SU-DHL-6 (cell line): ENCODE measurements around the gene CLIP4.

Source experiments
- H2AFZ ChIP-seq: fragments of 200-600 bp; sonication (generic); 2 replicates; pipeline ENCODE4 v1.6.1; 2014; ENCODE audit warnings: low read depth, mild to moderate bottlenecking, moderate library complexity, mixed read lengths, antibody characterized with exemption, low read length; ENCODE audit not compliant: severe bottlenecking
- H3F3A ChIP-seq: fragments of 200-600 bp; shearing (Covaris generic); 2 replicates; pipeline ENCODE4 v1.6.0; 2016; ENCODE audit warnings: antibody characterized with exemption, mild to moderate bottlenecking; ENCODE audit not compliant: insufficient read depth
- H3K27ac ChIP-seq: fragments of 200-600 bp; sonication (generic); 2 replicates; pipeline ENCODE4 v1.5.1; 2016; ENCODE audit warnings: low read depth, mild to moderate bottlenecking, low read length, moderate library complexity, mixed read lengths
- H3K27me3 ChIP-seq: fragments of 200-600 bp; sonication (generic), shearing (Covaris generic); 2 replicates; pipeline ENCODE4 v1.6.0; 2014; ENCODE audit warnings: mild to moderate bottlenecking, low read length
- H3K36me3 ChIP-seq: fragments of 200-600 bp; sonication (generic); 2 replicates; pipeline ENCODE4 v1.6.1; 2014; ENCODE audit warnings: mild to moderate bottlenecking, low read length, mixed read lengths
- H3K4me2 ChIP-seq: fragments of 300-600, 200-600 bp; shearing (Covaris generic), sonication (generic); 2 replicates; pipeline ENCODE4 v1.6.0; 2014; ENCODE audit warnings: low read length, low read depth, mild to moderate bottlenecking; ENCODE audit not compliant: poor library complexity, severe bottlenecking
- H3K4me3 ChIP-seq: fragments of 200-600 bp; sonication (generic); 2 replicates; pipeline ENCODE4 v1.5.1; 2014; ENCODE audit warnings: antibody characterized with exemption, low read length, mild to moderate bottlenecking, mixed read lengths; ENCODE audit not compliant: insufficient read depth, poor library complexity, severe bottlenecking
- H3K79me2 ChIP-seq: fragments of 200-600 bp; sonication (generic); 2 replicates; pipeline ENCODE4 v1.6.1; 2014; ENCODE audit warnings: mild to moderate bottlenecking, low read length, moderate library complexity; ENCODE audit not compliant: insufficient read depth
- H3K9ac ChIP-seq: fragments of 200-600 bp; sonication (generic); 2 replicates; pipeline ENCODE4 v1.7.0; 2014; ENCODE audit warnings: mild to moderate bottlenecking, low read length
- H3K9me2 ChIP-seq: fragments of 200-600 bp; sonication (generic); replicated peaks from 2 replicates; pipeline ENCODE4 v1.6.1; 2014; ENCODE audit warnings: low read length; ENCODE audit not compliant: insufficient read depth
- H3K9me3 ChIP-seq: fragments of 200-600 bp; sonication (generic); 2 replicates; pipeline ENCODE4 v1.6.1; 2014; ENCODE audit warnings: low read length, mixed read lengths; ENCODE audit not compliant: insufficient read depth
- H4K20me1 ChIP-seq: fragments of 200-600 bp; sonication (generic); 2 replicates; pipeline ENCODE4 v1.6.1; 2014; ENCODE audit warnings: low read depth, mild to moderate bottlenecking, antibody characterized with exemption, low read length, moderate library complexity, mixed read lengths
- EZH2phosphoT487 ChIP-seq: fragments of 200-600 bp; sonication (generic), shearing (Covaris generic); conservative IDR thresholded peaks from 2 replicates; pipeline ENCODE4 v1.6.1; 2018; ENCODE audit warnings: mild to moderate bottlenecking, antibody characterized with exemption, low read length, moderate library complexity, mixed read lengths
- TF ChIP-seq, protein P1 (sequence below): fragments of 200-600 bp; sonication (generic); IDR thresholded peaks from one replicate; pipeline ENCODE4 v1.5.1; 2017; ENCODE audit warnings: antibody characterized with exemption, mild to moderate bottlenecking, low read length, moderate library complexity; ENCODE audit not compliant: insufficient read depth, poor library complexity, severe bottlenecking

Gene CLIP4

DNA sequence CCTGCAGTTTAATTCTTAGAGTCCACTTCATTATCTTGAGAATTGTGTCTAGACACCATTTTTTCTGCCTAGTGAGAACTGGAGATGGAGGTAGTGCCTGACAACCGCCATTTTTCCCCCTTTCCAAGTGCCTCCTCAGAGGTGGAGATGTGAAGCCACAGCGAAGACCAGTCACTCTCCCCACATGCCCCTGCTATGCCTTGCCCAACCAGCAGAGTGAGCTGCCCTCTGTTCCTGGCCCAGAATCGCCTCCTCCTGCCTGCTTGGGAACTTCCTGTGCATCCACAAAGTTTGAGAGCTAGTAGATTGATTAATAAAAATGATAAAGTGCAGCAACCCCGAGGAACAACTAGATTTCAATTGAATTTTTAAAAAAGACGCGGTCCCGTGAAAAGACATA lies 123.3 kb downstream of the CLIP4 start:
- Histone ChIP-seq H3K9me2 (no peaks in the 10 kb centered on the region), H3K4me3 (no peak overlapping the region), H3K9ac (no peak overlapping the region), H3F3A (no peaks in the 10 kb centered on the region), H4K20me1 (no peaks in the 10 kb centered on the region), H2AFZ (no peak overlapping the region), H3K79me2 (no peaks in the 10 kb centered on the region), H3K4me2 (no peak overlapping the region), H3K36me3 (no peaks in the 10 kb centered on the region), H3K27me3 (no peaks in the 10 kb centered on the region), H3K9me3 (no peaks in the 10 kb centered on the region), H3K27ac (no peak overlapping the region)
- TF ChIP-seq EZH2phosphoT487: no peak
- TF ChIP-seq, protein P1, sequence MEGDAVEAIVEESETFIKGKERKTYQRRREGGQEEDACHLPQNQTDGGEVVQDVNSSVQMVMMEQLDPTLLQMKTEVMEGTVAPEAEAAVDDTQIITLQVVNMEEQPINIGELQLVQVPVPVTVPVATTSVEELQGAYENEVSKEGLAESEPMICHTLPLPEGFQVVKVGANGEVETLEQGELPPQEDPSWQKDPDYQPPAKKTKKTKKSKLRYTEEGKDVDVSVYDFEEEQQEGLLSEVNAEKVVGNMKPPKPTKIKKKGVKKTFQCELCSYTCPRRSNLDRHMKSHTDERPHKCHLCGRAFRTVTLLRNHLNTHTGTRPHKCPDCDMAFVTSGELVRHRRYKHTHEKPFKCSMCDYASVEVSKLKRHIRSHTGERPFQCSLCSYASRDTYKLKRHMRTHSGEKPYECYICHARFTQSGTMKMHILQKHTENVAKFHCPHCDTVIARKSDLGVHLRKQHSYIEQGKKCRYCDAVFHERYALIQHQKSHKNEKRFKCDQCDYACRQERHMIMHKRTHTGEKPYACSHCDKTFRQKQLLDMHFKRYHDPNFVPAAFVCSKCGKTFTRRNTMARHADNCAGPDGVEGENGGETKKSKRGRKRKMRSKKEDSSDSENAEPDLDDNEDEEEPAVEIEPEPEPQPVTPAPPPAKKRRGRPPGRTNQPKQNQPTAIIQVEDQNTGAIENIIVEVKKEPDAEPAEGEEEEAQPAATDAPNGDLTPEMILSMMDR: no peak
